Caco-2 (cell line): Measurements from ENCODE around the gene KIT. TPM values are rescaled to one million over a fixed set of nuclear protein-coding genes. Genes with fewer than 3 reads are reported as not detected.

Experiments
- BruUV-seq: library from RNA; stranded (reverse); fragments of 400-500 nt; replicated peaks from 2 replicates; lab custom pipeline; 2021; lab: Mats Ljungman, UMichigan
- CTCF ChIA-PET: fragments of 300-600 bp; sonication (Branson Sonifier 250); formaldehyde crosslinking; loops from one replicate; lab custom pipeline; 2022; ENCODE audit warnings: antibody characterized with exemption; lab: Charles Lee
- POLR2A ChIA-PET: fragments of 300-600 bp; sonication (Branson Sonifier 250); formaldehyde crosslinking; loops from one replicate; lab custom pipeline; 2022; ENCODE audit warnings: antibody characterized with exemption; lab: Charles Lee
- DNase-seq, 2 experiments: peaks; one replicate each; pipeline versions ENCODE4 v3.0.0 to v3.0.0-alpha.2; 2020 to 2022
- H3K27me3 ChIP-seq: replicated peaks from 2 replicates; pipeline ENCODE4 v1.6.0; 2011; ENCODE audit warnings: low read length; ENCODE audit not compliant: control insufficient read depth, insufficient read depth
- H3K36me3 ChIP-seq: 2 replicates; pipeline ENCODE4 v1.5.1; 2011; ENCODE audit warnings: low read length; ENCODE audit not compliant: control insufficient read depth, insufficient read depth
- H3K4me1 ChIP-seq: fragments of 250-450 bp; sonication (Bioruptor Pico); 2 replicates; pipeline ENCODE4 v1.5.1; 2020; ENCODE audit warnings: mild to moderate bottlenecking
- H3K4me3 ChIP-seq: 2 replicates; pipeline ENCODE4 v1.5.1; 2011; ENCODE audit warnings: low read depth, mild to moderate bottlenecking, control low read depth, low read length
- H3K9me3 ChIP-seq: fragments of 250-450 bp; sonication (Bioruptor Pico); 2 replicates; pipeline ENCODE4 v1.5.1; 2020; ENCODE audit warnings: mild to moderate bottlenecking, moderate library complexity
- H3K27ac Mint-ChIP-seq: one replicate; pipeline ENCODE4 v1.8.0; 2022; ENCODE audit warnings: mixed read lengths; ENCODE audit not compliant: unreplicated experiment
- H3K27me3 Mint-ChIP-seq: one replicate; pipeline ENCODE4 v1.8.0; 2022; ENCODE audit warnings: mixed read lengths; ENCODE audit not compliant: insufficient read depth, unreplicated experiment
- H3K36me3 Mint-ChIP-seq: one replicate; pipeline ENCODE4 v1.8.0; 2022; ENCODE audit warnings: mild to moderate bottlenecking, mixed read lengths; ENCODE audit not compliant: insufficient read depth, unreplicated experiment
- H3K4me1 Mint-ChIP-seq: one replicate; pipeline ENCODE4 v1.8.0; 2022; ENCODE audit warnings: low read depth, mixed read lengths; ENCODE audit not compliant: unreplicated experiment
- H3K4me3 Mint-ChIP-seq: one replicate; pipeline ENCODE4 v1.8.0; 2022; ENCODE audit warnings: mild to moderate bottlenecking, moderate library complexity, mixed read lengths; ENCODE audit not compliant: unreplicated experiment
- H3K9me3 Mint-ChIP-seq: one replicate; pipeline ENCODE4 v1.8.0; 2022; ENCODE audit warnings: mixed read lengths; ENCODE audit not compliant: unreplicated experiment
- intact Hi-C: fragments of 100-400 bp; cut with micrococcal nuclease; formaldehyde crosslinking; loops from one replicate; pipeline ENCODE4 v1.10.0; 2022; ENCODE audit not compliant: unreplicated experiment
- total RNA-seq: library from RNA; stranded (reverse); gene quantifications from 2 replicates; pipeline ENCODE4 v1.2.3, GENCODE V29; 2022
- TF ChIP-seq, protein P1 (sequence below), 2 experiments: fragments of 200-600 bp in 1 of 2; IDR thresholded peaks; 1 replicate in 1 of 2; 2 replicates in 1 of 2; pipeline versions ENCODE4 v1.5.1 to v1.8.0; 2011 to 2022; ENCODE audit warnings: antibody characterized with exemption in 1 of 2, control low read depth in 1 of 2, inconsistent platforms in 1 of 2, low read depth in 1 of 2, low read length in 1 of 2, mild to moderate bottlenecking in 1 of 2, moderate library complexity in 1 of 2; ENCODE audit not compliant: insufficient read depth in 1 of 2, severe bottlenecking in 1 of 2, unreplicated experiment in 1 of 2

Gene KIT
- total RNA-seq, 1 experiment from 2014 or later: 1.7 TPM

DNA sequence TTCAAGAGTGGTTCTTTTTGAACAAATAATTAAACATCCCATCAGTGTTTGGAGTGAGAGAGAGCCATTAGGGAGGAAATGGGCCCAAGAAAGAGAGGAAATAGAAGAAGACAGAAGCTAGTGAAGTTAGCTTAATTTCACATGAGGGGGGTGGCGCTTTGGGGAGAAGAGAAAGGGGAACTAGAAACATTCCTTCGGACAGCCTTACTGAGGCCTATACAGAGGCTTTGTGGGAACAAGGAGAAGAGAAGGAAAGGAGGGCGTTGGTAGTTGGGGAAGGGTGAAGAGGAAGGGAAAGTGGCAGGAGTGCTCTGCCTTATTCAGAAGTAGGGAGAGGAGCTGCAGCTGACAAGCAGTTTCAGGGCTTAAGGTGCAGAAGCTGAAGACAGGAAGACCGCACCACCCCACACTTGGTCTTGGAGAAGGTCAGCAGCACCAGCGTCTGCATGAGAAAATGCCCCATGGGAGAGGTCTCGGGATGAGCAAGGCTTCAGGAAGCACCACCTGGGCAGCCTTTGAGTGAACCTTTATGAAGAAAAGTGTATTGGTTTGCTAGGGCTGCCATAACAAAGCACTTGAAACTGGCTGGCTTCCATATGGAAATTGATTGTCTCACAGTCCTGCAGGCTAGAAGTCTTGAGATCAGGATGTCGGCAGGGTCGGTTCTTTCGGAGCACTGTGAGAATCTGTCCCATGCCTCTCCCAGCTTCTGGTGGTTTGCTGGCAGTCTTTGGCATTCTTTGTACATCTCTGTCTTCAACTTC lies 85.1 kb downstream of the KIT start:
- TF ChIP-seq, protein P1, sequence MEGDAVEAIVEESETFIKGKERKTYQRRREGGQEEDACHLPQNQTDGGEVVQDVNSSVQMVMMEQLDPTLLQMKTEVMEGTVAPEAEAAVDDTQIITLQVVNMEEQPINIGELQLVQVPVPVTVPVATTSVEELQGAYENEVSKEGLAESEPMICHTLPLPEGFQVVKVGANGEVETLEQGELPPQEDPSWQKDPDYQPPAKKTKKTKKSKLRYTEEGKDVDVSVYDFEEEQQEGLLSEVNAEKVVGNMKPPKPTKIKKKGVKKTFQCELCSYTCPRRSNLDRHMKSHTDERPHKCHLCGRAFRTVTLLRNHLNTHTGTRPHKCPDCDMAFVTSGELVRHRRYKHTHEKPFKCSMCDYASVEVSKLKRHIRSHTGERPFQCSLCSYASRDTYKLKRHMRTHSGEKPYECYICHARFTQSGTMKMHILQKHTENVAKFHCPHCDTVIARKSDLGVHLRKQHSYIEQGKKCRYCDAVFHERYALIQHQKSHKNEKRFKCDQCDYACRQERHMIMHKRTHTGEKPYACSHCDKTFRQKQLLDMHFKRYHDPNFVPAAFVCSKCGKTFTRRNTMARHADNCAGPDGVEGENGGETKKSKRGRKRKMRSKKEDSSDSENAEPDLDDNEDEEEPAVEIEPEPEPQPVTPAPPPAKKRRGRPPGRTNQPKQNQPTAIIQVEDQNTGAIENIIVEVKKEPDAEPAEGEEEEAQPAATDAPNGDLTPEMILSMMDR (IDR thresholded peaks at IDR 0.05; ENCODE audit: insufficient read depth in 1 of 2, low read depth in 1 of 2, low read length in 1 of 2, severe bottlenecking in 1 of 2, unreplicated experiment in 1 of 2): no peak
- H3K4me3 Mint-ChIP-seq: no peak overlapping the region
- ChIA-PET POLR2A (no interaction called here), CTCF (no interaction called here)
- no peaks in the 10 kb centered on the region for H3K36me3 ChIP-seq
- no peak for DNase-seq
- peaks cover 5% of the 10 kb centered on the region for H3K9me3 Mint-ChIP-seq
- no TSS peak for BruUV-seq
- H3K36me3 Mint-ChIP-seq: no peaks in the 10 kb centered on the region
- intact Hi-C loops: no loop called here
- no peak overlapping the region for H3K27ac Mint-ChIP-seq
- H3K4me1 ChIP-seq: no peaks in the 10 kb centered on the region
- H3K9me3 ChIP-seq: no peaks in the 10 kb centered on the region
- H3K27me3 ChIP-seq: no peaks in the 10 kb centered on the region
- H3K27me3 Mint-ChIP-seq: peaks cover 11% of the 10 kb centered on the region
- no peak overlapping the region for H3K4me3 ChIP-seq
- H3K4me1 Mint-ChIP-seq: no peaks in the 10 kb centered on the region

DNA sequence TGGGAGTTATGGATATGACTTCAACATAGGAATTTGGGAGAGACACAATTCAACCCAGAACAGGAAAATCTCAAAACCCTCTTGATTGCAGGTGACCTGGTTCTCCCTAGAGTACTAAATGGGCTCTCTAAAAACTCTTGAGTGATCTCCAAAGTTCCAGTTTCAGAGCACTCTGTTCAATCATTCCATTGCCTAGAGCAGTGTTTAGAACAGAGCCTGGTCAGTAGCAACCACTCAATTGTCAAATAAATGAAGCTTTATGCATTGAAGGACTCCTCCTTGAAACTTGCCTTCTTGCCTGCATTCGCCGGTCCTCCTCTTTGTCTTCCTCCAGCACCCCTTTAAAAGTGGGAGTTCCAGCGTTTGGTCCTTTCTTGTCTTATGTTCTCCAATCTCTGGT lies 85.8 kb downstream of the KIT start:
- Mint-ChIP-seq H3K4me3 (no peak overlapping the region), H3K27me3 (peaks cover 11% of the 10 kb centered on the region), H3K4me1 (no peaks in the 10 kb centered on the region), H3K36me3 (no peaks in the 10 kb centered on the region), H3K27ac (no peak overlapping the region), H3K9me3 (peaks cover 5% of the 10 kb centered on the region)
- Histone ChIP-seq H3K4me1 (no peaks in the 10 kb centered on the region), H3K9me3 (no peaks in the 10 kb centered on the region), H3K4me3 (no peak overlapping the region), H3K27me3 (no peaks in the 10 kb centered on the region), H3K36me3 (no peaks in the 10 kb centered on the region)
- CTCF ChIA-PET: no interaction called here
- DNase-seq: no peak
- no TSS peak for BruUV-seq
- intact Hi-C loops: no loop called here
- TF ChIP-seq, protein P1 (IDR thresholded peaks at IDR 0.05; ENCODE audit: insufficient read depth in 1 of 2, low read depth in 1 of 2, low read length in 1 of 2, severe bottlenecking in 1 of 2, unreplicated experiment in 1 of 2): no peak
- POLR2A ChIA-PET: no interaction called here

DNA sequence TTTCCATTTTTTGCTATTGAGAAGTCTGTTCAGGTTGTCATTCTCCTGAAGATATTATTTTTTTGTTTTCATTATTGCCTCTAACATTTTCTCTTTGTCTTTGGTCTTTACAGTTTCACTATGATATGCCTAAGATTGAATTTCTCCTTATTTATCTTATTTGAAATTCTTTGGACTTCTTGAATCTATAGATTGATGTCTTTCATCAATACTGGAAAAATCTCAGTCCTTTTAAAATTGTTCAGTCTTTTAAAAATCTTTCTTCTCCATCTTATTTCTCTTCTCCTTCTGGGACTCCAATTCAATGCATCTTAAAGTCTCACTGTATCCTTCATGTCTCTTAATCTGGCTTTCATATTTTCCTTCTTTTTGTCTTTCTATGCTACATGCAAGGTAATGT lies 86.7 kb downstream of the KIT start:
- TF ChIP-seq, protein P1 (IDR thresholded peaks at IDR 0.05; ENCODE audit: insufficient read depth in 1 of 2, low read depth in 1 of 2, low read length in 1 of 2, severe bottlenecking in 1 of 2, unreplicated experiment in 1 of 2): no peak
- DNase-seq: no peak
- no peaks in the 10 kb centered on the region for H3K9me3 ChIP-seq
- intact Hi-C loops: no loop called here
- Mint-ChIP-seq H3K36me3 (no peaks in the 10 kb centered on the region), H3K27me3 (peaks cover 11% of the 10 kb centered on the region), H3K4me1 (no peaks in the 10 kb centered on the region), H3K4me3 (no peak overlapping the region), H3K9me3 (peaks cover 5% of the 10 kb centered on the region), H3K27ac (no peak overlapping the region)
- no peak overlapping the region for H3K4me3 ChIP-seq
- H3K36me3 ChIP-seq: no peaks in the 10 kb centered on the region
- CTCF ChIA-PET: no interaction called here
- no peaks in the 10 kb centered on the region for H3K4me1 ChIP-seq
- BruUV-seq: no TSS peak
- H3K27me3 ChIP-seq: no peaks in the 10 kb centered on the region
- POLR2A ChIA-PET: no interaction called here
